Measurements from ENCODE around the gene DLGAP1. TPM values are rescaled to one million over a fixed set of nuclear protein-coding genes. Genes with fewer than 3 reads are reported as not detected.

DLGAP1 gene
- total and polyA plus RNA-seq, 2 of the 13 experiments (the other 11 are each of a cell fraction or from before 2014, with no cell fraction given) = 0.01 TPM; not detected in 1

DNA sequence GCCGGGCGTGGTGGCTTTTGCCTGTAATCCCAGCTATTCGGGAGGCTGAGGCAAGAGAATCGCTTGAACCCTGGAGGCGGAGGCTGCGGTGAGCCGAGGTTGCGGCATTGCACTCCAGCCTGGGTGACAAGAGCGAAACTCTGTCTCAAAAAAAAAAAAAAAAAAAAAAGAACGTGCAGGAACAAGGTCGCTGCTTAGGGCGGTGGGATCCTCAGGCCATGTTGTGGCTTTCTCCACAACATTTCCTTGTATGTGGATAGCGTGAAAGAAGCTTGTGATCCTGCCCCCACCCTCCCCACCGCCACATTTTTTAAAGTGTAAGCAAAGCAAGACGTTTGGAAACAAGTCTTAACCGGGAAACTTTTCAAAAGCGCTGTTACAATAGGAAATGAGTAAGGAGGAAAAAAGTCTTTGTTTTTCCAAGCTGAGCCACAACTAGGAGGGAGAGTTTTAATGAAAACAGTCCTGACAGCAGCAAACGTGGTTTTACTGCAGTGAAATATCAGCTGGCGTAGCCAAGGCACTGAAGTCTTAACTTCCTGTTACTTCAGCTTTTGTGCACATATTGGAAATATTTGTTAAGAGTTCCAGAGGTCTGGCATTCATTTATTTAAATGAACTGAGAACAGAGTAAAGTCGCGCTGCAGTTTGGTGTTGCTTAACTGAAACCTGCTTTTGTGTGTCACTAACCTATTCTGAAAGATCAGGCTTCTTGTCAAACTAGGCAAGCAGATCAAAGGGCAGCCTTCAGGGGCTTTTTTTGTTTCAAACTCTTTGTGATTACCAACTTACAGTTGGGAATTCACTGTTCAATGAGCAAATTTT lies 1001.4 kb downstream of the DLGAP1 start (continued):
- peak; percentile 16; the same call in 1 of the 2 replicates for TF ChIP-seq KDM5A (IDR thresholded peaks at IDR 0.05; ENCODE audit: borderline replicate concordance, low read length)
- TF ChIP-seq KLF9 (CRISPR knock-in tag; IDR thresholded peaks at IDR 0.05; ENCODE audit: low read depth) = no peak
- TF ChIP-seq TAF15 (IDR thresholded peaks at IDR 0.05; ENCODE audit: low read depth, low read length, poor library complexity, severe bottlenecking) = no peak
- TF ChIP-seq NR2F1 (CRISPR knock-in tag; IDR thresholded peaks at IDR 0.05) = no peak
- TF ChIP-seq ZFP82 (CRISPR knock-in tag; IDR thresholded peaks at IDR 0.05; ENCODE audit: borderline replicate concordance) = 0 out of 2 replicates have a peak, but pooled peaks have one; percentile 35
- TF ChIP-seq TCF7 (IDR thresholded peaks at IDR 0.05; ENCODE audit: low read depth) = peak; percentile 77
- no peak for TF ChIP-seq STAT6 (CRISPR knock-in tag; IDR thresholded peaks at IDR 0.05; ENCODE audit: borderline replicate concordance)
- TF ChIP-seq U2AF1 (optimal IDR thresholded peaks at IDR 0.05; ENCODE audit: low read depth, low read length) = no peak
- TF ChIP-seq ZNF556 (CRISPR knock-in tag; IDR thresholded peaks at IDR 0.05; ENCODE audit: borderline replicate concordance) = no peak
- TF ChIP-seq HMG20B (CRISPR knock-in tag; conservative IDR thresholded peaks at IDR 0.05) = no peak
- no peak for TF ChIP-seq ZBTB14 (CRISPR knock-in tag; IDR thresholded peaks at IDR 0.05)
- TF ChIP-seq, protein P1, sequence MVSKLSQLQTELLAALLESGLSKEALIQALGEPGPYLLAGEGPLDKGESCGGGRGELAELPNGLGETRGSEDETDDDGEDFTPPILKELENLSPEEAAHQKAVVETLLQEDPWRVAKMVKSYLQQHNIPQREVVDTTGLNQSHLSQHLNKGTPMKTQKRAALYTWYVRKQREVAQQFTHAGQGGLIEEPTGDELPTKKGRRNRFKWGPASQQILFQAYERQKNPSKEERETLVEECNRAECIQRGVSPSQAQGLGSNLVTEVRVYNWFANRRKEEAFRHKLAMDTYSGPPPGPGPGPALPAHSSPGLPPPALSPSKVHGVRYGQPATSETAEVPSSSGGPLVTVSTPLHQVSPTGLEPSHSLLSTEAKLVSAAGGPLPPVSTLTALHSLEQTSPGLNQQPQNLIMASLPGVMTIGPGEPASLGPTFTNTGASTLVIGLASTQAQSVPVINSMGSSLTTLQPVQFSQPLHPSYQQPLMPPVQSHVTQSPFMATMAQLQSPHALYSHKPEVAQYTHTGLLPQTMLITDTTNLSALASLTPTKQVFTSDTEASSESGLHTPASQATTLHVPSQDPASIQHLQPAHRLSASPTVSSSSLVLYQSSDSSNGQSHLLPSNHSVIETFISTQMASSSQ (IDR thresholded peaks at IDR 0.05; ENCODE audit: low read depth) = peak; percentile 43; the same call in 1 of the 2 replicates
- TF ChIP-seq, protein P1 (CRISPR knock-in tag; IDR thresholded peaks at IDR 0.05; ENCODE audit: borderline replicate concordance) = no peak; the same call in 1 of the 2 replicates
- TF ChIP-seq, protein P2, sequence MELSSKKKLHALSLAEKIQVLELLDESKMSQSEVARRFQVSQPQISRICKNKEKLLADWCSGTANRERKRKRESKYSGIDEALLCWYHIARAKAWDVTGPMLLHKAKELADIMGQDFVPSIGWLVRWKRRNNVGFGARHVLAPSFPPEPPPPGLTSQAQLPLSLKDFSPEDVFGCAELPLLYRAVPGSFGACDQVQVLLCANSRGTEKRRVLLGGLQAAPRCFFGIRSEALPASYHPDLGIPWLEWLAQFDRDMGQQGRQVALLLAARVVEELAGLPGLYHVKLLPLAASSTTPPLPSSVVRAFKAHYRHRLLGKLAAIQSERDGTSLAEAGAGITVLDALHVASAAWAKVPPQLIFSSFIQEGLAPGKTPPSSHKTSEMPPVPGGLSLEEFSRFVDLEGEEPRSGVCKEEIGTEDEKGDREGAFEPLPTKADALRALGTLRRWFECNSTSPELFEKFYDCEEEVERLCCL (CRISPR knock-in tag; IDR thresholded peaks at IDR 0.05; ENCODE audit: borderline replicate concordance) = no peak
- TF ChIP-seq PRMT3 (CRISPR knock-in tag; IDR thresholded peaks at IDR 0.05; ENCODE audit: borderline replicate concordance, low read depth) = no peak
- TF ChIP-seq ZNF33B (CRISPR knock-in tag; IDR thresholded peaks at IDR 0.05) = no peak
- TF ChIP-seq HDAC1 (CRISPR knock-in tag; IDR thresholded peaks at IDR 0.05) = peak; percentile 51; the same call in 1 of the 2 replicates
- no peak for TF ChIP-seq PRPF4 (IDR thresholded peaks at IDR 0.05; ENCODE audit: low read depth, low read length, poor library complexity, severe bottlenecking)

Data from HepG2 (cell line).